OCI-LY1 (cell line): ENCODE data around the gene ACTRT2.

Experiments used
- H2AFZ ChIP-seq: fragments of 200-600 bp; sonication (generic), shearing (Covaris generic); 2 replicates; pipeline ENCODE4 v1.6.0; 2014; ENCODE audit warnings: antibody characterized with exemption, mild to moderate bottlenecking, low read length
- H3F3A ChIP-seq: fragments of 200-600 bp; sonication (generic), shearing (Covaris generic); 2 replicates; pipeline ENCODE4 v1.6.0; 2014; ENCODE audit warnings: mild to moderate bottlenecking, antibody characterized with exemption, low read length, moderate library complexity; ENCODE audit not compliant: insufficient read depth
- H3K27ac ChIP-seq: fragments of 200-600 bp; sonication (generic); 2 replicates; pipeline ENCODE4 v1.5.1; 2014; ENCODE audit warnings: low read length, mixed run types, mild to moderate bottlenecking, low read depth; ENCODE audit not compliant: poor library complexity, severe bottlenecking
- H3K27me3 ChIP-seq: fragments of 200-600 bp; sonication (generic); 2 replicates; pipeline ENCODE4 v1.6.0; 2014; ENCODE audit warnings: antibody characterized with exemption, mild to moderate bottlenecking, low read length, moderate library complexity; ENCODE audit not compliant: insufficient read depth
- H3K36me3 ChIP-seq: fragments of 200-600 bp; sonication (generic); 2 replicates; pipeline ENCODE4 v1.6.1; 2014; ENCODE audit warnings: mild to moderate bottlenecking, antibody characterized with exemption, low read length, moderate library complexity, mixed read lengths; ENCODE audit not compliant: insufficient read depth
- H3K4me1 ChIP-seq: fragments of 200-600 bp; sonication (generic); 2 replicates; pipeline ENCODE4 v1.5.1; 2014; ENCODE audit warnings: mild to moderate bottlenecking, low read length, moderate library complexity; ENCODE audit not compliant: insufficient read depth, severe bottlenecking
- H3K4me2 ChIP-seq: fragments of 200-600 bp; sonication (generic), shearing (Covaris generic); 2 replicates; pipeline ENCODE4 v1.6.1; 2014; ENCODE audit warnings: low read length
- H3K4me3 ChIP-seq: fragments of 200-600 bp; sonication (generic); 2 replicates; pipeline ENCODE4 v1.5.1; 2014; ENCODE audit warnings: low read length, low read depth, mild to moderate bottlenecking, mixed read lengths; ENCODE audit not compliant: poor library complexity, severe bottlenecking
- H3K79me2 ChIP-seq: fragments of 200-600 bp; shearing (Covaris generic); 2 replicates; pipeline ENCODE4 v1.6.1; 2016; ENCODE audit warnings: mixed run types, low read length, mixed read lengths; ENCODE audit not compliant: insufficient read depth
- H3K9ac ChIP-seq: fragments of 200-600 bp; sonication (generic), shearing (Covaris generic); 2 replicates; pipeline ENCODE4 v1.6.1; 2014; ENCODE audit warnings: mild to moderate bottlenecking, low read length, mixed read lengths
- H3K9me2 ChIP-seq: fragments of 200-600 bp; sonication (generic), shearing (Covaris generic); 2 replicates; pipeline ENCODE4 v1.6.1; 2014; ENCODE audit warnings: low read depth, mild to moderate bottlenecking, low read length, mixed read lengths
- H3K9me3 ChIP-seq: fragments of 200-600 bp; shearing (Covaris generic); 2 replicates; pipeline ENCODE4 v1.6.1; 2014; ENCODE audit warnings: low read length, mixed read lengths
- H4K20me1 ChIP-seq: fragments of 200-600 bp; sonication (generic), shearing (Covaris generic); 2 replicates; pipeline ENCODE4 v1.6.0; 2016; ENCODE audit warnings: mild to moderate bottlenecking, low read length; ENCODE audit not compliant: insufficient read depth
- EZH2 ChIP-seq: fragments of 200-600 bp; sonication (generic), shearing (Covaris generic); IDR thresholded peaks from 2 replicates; pipeline ENCODE4 v1.8.0; 2017; ENCODE audit warnings: borderline replicate concordance, mixed run types, mild to moderate bottlenecking, antibody characterized with exemption, low read length, moderate library complexity, mixed read lengths
- TF ChIP-seq, protein P1 (sequence below): fragments of 200-600 bp; sonication (generic), shearing (Covaris generic); IDR thresholded peaks from 2 replicates; pipeline ENCODE4 v1.5.1; 2017; ENCODE audit warnings: mild to moderate bottlenecking, antibody characterized with exemption, low read length, moderate library complexity, mixed read lengths

The ACTRT2 gene

DNA sequence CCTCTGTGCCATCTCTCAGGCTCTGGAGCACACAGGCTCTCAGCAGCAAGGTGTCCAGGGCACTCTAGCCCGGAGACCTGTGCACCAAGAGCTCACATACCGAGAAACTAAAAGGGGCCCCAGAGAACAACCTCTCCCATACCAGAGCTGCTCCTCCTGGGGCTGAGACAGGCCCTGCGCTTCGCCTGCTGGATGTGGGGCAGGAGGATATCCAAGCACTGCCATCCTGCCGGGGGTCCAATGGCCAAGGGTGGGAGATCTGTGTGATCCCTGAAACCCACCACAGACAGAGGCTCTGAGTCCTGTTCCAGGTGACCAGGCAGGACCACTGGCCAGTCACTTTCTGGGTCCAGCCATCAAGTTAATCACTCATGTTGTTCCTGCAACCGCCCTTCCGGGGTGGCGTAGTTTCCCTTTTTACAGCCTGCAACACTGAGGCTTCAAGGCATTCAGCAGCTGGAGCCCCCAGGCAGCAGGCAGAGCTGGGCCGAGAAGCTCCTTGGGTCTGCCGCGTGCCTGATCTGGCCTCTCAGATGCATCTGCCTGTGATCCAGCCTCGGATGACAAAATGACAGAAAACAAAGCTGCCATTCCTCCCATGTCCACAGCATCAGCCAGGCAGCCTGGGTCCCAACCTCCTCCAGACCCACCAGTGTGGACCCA lies 36.7 kb upstream of the ACTRT2 start:
- H3K9ac ChIP-seq, result no peak overlapping the region
- no peaks in the 10 kb centered on the region for H3K36me3 ChIP-seq
- no peaks in the 10 kb centered on the region for H3K9me3 ChIP-seq
- no peaks in the 10 kb centered on the region for H3K27me3 ChIP-seq
- no peaks in the 10 kb centered on the region for H3K4me1 ChIP-seq
- H3K79me2 ChIP-seq, result no peaks in the 10 kb centered on the region
- H3K4me3 ChIP-seq, result no peak overlapping the region
- no peaks in the 10 kb centered on the region for H3K9me2 ChIP-seq
- no peaks in the 10 kb centered on the region for H3F3A ChIP-seq
- H4K20me1 ChIP-seq, result no peaks in the 10 kb centered on the region
- no peak overlapping the region for H3K27ac ChIP-seq
- H2AFZ ChIP-seq, result no peak overlapping the region
- no peak overlapping the region for H3K4me2 ChIP-seq
- TF ChIP-seq, protein P1, sequence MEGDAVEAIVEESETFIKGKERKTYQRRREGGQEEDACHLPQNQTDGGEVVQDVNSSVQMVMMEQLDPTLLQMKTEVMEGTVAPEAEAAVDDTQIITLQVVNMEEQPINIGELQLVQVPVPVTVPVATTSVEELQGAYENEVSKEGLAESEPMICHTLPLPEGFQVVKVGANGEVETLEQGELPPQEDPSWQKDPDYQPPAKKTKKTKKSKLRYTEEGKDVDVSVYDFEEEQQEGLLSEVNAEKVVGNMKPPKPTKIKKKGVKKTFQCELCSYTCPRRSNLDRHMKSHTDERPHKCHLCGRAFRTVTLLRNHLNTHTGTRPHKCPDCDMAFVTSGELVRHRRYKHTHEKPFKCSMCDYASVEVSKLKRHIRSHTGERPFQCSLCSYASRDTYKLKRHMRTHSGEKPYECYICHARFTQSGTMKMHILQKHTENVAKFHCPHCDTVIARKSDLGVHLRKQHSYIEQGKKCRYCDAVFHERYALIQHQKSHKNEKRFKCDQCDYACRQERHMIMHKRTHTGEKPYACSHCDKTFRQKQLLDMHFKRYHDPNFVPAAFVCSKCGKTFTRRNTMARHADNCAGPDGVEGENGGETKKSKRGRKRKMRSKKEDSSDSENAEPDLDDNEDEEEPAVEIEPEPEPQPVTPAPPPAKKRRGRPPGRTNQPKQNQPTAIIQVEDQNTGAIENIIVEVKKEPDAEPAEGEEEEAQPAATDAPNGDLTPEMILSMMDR, result no peak
- no peak for TF ChIP-seq EZH2

DNA sequence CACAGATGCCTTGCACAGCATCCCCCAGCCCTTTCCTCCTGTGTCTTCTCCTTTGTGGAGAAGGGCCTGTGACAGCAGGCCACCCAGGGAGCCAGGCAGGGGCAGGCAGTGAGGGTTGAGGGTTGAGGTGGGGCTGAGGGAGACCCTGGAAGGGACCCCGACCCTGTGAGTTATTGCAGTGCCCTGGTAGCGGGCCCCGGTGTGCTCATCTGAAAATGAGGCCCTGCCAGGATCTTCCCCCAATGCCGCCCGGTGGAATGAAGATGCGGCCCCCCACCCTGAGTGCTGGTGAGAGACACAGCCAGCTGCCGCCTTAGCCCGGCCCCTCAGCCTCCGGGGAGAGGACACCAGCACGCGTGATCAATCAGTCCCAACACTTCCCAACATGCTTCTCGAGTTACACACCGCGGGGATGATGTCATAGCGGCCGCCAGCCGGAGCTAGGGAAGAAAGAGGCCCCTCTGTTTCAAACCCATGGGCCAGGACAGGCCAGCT lies 36.2 kb upstream of the ACTRT2 start:
- H3K9ac ChIP-seq, result no peak overlapping the region
- no peaks in the 10 kb centered on the region for H3K9me3 ChIP-seq
- no peaks in the 10 kb centered on the region for H3F3A ChIP-seq
- no peaks in the 10 kb centered on the region for H4K20me1 ChIP-seq
- H3K27me3 ChIP-seq, result no peaks in the 10 kb centered on the region
- H3K4me3 ChIP-seq, result no peak overlapping the region
- TF ChIP-seq, protein P1, result no peak
- TF ChIP-seq EZH2, result no peak
- H3K79me2 ChIP-seq, result no peaks in the 10 kb centered on the region
- H3K36me3 ChIP-seq, result no peaks in the 10 kb centered on the region
- H2AFZ ChIP-seq, result no peak overlapping the region
- H3K27ac ChIP-seq, result no peak overlapping the region
- H3K9me2 ChIP-seq, result no peaks in the 10 kb centered on the region
- H3K4me1 ChIP-seq, result no peaks in the 10 kb centered on the region
- no peak overlapping the region for H3K4me2 ChIP-seq

DNA sequence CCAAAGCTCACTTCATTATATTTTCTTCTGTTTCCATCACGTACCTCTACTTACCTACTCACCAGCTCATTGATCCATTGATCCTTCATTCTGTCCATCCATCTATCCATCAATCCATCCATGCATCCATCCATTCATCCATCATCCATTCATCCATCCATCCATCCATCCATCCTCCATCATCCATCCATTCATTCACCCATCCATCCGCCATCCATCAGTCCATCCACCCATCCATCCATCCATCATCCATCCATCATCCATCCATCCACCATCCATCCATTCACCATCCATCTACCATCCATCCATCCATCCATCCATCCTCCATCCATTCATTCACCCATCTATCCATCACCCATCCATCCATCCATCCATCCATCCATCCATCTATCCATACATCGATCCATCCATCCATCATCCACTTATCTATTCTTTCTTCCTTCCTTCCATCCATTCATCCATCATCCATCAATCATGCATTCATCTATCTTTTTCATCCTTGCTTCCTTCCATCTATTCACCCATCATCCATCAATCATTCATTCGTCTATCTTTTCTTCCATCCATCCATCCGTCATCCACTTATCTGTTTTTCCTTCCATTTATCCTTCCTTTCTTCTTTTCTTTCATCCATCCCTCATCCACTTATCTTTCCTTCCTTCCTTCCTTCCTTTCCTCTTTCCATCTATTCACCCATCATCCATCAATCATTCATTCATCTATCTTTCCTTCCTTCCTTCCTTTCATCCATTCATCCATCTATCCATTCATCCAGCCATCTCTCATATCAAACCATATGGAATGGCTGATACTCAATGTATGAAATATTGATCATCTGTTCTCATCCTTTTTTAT lies 35.3 kb upstream of the ACTRT2 start:
- Histone ChIP-seq H3K4me3 (no peak overlapping the region), H2AFZ (no peak overlapping the region), H3K27me3 (no peaks in the 10 kb centered on the region), H3K79me2 (no peaks in the 10 kb centered on the region), H4K20me1 (no peaks in the 10 kb centered on the region), H3K27ac (no peak overlapping the region), H3F3A (no peaks in the 10 kb centered on the region), H3K4me1 (no peaks in the 10 kb centered on the region), H3K4me2 (no peak overlapping the region), H3K9me3 (no peaks in the 10 kb centered on the region), H3K36me3 (no peaks in the 10 kb centered on the region), H3K9me2 (no peaks in the 10 kb centered on the region), H3K9ac (no peak overlapping the region)
- TF ChIP-seq EZH2, result no peak
- TF ChIP-seq, protein P1, result no peak
